ENCODE data around the gene PDS5A.
A peak's percentile ranks its signal among the peaks of the same experiment; 100 is the strongest.

PDS5A gene

GRCh38 chr4:39933671-39934590, 43.8 kb downstream of the PDS5A start:
- POLR2A ChIA-PET = no interaction called here
- TF ChIP-seq ZNF600 (tag by site-specific recombination; IDR thresholded peaks at IDR 0.05) (peak; percentile 37; the same call in 1 of the 2 replicates), ZNF10 (tag by site-specific recombination; IDR thresholded peaks at IDR 0.05) (no peak), ZNF266 (tag by site-specific recombination; IDR thresholded peaks at IDR 0.05; ENCODE audit: low read depth) (no peak), ZNF169 (tag by site-specific recombination; IDR thresholded peaks at IDR 0.05) (no peak)
- TF ChIP-seq, protein P1, sequence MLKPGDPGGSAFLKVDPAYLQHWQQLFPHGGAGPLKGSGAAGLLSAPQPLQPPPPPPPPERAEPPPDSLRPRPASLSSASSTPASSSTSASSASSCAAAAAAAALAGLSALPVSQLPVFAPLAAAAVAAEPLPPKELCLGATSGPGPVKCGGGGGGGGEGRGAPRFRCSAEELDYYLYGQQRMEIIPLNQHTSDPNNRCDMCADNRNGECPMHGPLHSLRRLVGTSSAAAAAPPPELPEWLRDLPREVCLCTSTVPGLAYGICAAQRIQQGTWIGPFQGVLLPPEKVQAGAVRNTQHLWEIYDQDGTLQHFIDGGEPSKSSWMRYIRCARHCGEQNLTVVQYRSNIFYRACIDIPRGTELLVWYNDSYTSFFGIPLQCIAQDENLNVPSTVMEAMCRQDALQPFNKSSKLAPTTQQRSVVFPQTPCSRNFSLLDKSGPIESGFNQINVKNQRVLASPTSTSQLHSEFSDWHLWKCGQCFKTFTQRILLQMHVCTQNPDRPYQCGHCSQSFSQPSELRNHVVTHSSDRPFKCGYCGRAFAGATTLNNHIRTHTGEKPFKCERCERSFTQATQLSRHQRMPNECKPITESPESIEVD (tag by site-specific recombination; IDR thresholded peaks at IDR 0.05) = peak; percentile 43; the same call in 1 of the 2 replicates
- no peaks in the 10 kb centered on the region; the same call in 1 of the 2 replicates for H3K4me1 ChIP-seq (ENCODE audit: control insufficient read depth, insufficient read depth, low read length)
- no peaks in the 10 kb centered on the region for H3K36me3 ChIP-seq (ENCODE audit: control insufficient read depth in 2 of 2, insufficient read depth in 1 of 2, low read length in 2 of 2)
- H3K9me3 ChIP-seq (ENCODE audit: control insufficient read depth, insufficient read depth, low read depth, low read length) = no peaks in the 10 kb centered on the region
- no peak overlapping the region for H3K4me3 ChIP-seq (ENCODE audit: low read depth, low read length)
- H3K27ac ChIP-seq (ENCODE audit: extremely low read depth, low read depth, low read length) = no peak overlapping the region
- CTCF ChIA-PET = interaction anchor here (0.6 to 1.0 kb wide), 3 partner anchors 45 to 465 kb away, joined by 3 to 8 read pairs (median 4); no protein-coding TSS in a partner anchor

DNA sequence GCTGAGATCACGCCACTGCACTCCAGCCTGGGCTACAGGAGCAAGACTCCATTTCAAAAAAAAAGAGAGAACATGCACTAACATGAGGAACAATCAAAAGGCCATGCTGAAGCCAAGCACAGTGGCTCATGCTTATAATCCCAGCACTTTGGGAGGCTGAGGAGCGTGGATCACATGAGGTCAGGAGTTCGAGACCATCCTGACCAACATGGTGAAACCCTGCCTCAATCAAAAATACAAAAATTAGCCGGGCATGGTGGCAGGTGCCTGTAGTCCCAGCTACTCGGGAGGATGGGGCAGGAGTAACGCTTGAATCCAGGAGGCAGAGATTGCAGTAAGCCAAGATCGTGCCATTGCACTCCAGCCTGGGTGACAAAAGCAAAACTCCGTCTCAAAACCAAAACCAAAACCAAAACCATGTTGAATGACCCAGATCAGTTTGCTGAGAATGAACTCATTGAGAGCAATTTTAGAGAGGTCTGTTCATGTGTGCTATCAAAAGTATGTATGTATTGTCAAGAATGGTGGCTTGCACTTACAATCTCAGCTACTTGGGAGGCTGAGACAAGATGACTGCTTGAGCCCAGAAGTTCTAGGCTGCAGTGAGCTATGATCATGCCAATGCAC, 44.8 kb downstream of the PDS5A start:
- POLR2A ChIA-PET = interaction anchor here (1.8 kb wide), 1 partner anchor 235 kb away, joined by 3 read pairs; the partner anchor contains the start of gene UBE2K
- Histone ChIP-seq H3K9me3 (ENCODE audit: control insufficient read depth, insufficient read depth, low read depth, low read length) (no peaks in the 10 kb centered on the region), H3K27ac (ENCODE audit: extremely low read depth, low read depth, low read length) (no peak overlapping the region), H3K4me3 (ENCODE audit: low read depth, low read length) (no peak overlapping the region), H3K4me1 (ENCODE audit: control insufficient read depth, insufficient read depth, low read length) (no peaks in the 10 kb centered on the region; the same call in 1 of the 2 replicates), H3K36me3 (ENCODE audit: control insufficient read depth in 2 of 2, insufficient read depth in 1 of 2, low read length in 2 of 2) (peaks cover 0 to 1% of the 10 kb centered on the region in 2 experiments; a peak in 1 of 3 replicates)
- CTCF ChIA-PET = interaction anchor here (1.0 kb wide), 2 partner anchors 46 to 464 kb away, joined by 3 to 8 read pairs; no protein-coding TSS in a partner anchor
- TF ChIP-seq ZFP3 (tag by site-specific recombination; IDR thresholded peaks at IDR 0.05; ENCODE audit: low read depth) (no peak), GLI2 (tag by site-specific recombination; IDR thresholded peaks at IDR 0.05; ENCODE audit: borderline replicate concordance, low read depth) (no peak), GLIS1 (tag by site-specific recombination; IDR thresholded peaks at IDR 0.05) (no peak), ZNF391 (tag by site-specific recombination; IDR thresholded peaks at IDR 0.05; ENCODE audit: borderline replicate concordance, low read depth) (no peak), ZBTB48 (tag by site-specific recombination; IDR thresholded peaks at IDR 0.05) (no peak), ZNF785 (tag by site-specific recombination; IDR thresholded peaks at IDR 0.05) (no peak), ZNF449 (tag by site-specific recombination; IDR thresholded peaks at IDR 0.05) (no peak), ZNF174 (tag by site-specific recombination; IDR thresholded peaks at IDR 0.05) (no peak), ZNF2 (tag by site-specific recombination; IDR thresholded peaks at IDR 0.05) (no peak), RBAK (tag by site-specific recombination; IDR thresholded peaks at IDR 0.05) (no peak)
- TF ChIP-seq, protein P2, sequence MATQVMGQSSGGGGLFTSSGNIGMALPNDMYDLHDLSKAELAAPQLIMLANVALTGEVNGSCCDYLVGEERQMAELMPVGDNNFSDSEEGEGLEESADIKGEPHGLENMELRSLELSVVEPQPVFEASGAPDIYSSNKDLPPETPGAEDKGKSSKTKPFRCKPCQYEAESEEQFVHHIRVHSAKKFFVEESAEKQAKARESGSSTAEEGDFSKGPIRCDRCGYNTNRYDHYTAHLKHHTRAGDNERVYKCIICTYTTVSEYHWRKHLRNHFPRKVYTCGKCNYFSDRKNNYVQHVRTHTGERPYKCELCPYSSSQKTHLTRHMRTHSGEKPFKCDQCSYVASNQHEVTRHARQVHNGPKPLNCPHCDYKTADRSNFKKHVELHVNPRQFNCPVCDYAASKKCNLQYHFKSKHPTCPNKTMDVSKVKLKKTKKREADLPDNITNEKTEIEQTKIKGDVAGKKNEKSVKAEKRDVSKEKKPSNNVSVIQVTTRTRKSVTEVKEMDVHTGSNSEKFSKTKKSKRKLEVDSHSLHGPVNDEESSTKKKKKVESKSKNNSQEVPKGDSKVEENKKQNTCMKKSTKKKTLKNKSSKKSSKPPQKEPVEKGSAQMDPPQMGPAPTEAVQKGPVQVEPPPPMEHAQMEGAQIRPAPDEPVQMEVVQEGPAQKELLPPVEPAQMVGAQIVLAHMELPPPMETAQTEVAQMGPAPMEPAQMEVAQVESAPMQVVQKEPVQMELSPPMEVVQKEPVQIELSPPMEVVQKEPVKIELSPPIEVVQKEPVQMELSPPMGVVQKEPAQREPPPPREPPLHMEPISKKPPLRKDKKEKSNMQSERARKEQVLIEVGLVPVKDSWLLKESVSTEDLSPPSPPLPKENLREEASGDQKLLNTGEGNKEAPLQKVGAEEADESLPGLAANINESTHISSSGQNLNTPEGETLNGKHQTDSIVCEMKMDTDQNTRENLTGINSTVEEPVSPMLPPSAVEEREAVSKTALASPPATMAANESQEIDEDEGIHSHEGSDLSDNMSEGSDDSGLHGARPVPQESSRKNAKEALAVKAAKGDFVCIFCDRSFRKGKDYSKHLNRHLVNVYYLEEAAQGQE (tag by site-specific recombination; IDR thresholded peaks at IDR 0.05) = no peak
